ENCODE data around the gene FRAS1. TPM values are rescaled to one million over a fixed set of nuclear protein-coding genes. Genes with fewer than 3 reads are reported as not detected.

Gene FRAS1
- total and polyA plus RNA-seq, 2 donors (not counting 3 experiments of a cell fraction or from before 2014, with no cell fraction given) = 1.4 to 3.6 TPM

DNA sequence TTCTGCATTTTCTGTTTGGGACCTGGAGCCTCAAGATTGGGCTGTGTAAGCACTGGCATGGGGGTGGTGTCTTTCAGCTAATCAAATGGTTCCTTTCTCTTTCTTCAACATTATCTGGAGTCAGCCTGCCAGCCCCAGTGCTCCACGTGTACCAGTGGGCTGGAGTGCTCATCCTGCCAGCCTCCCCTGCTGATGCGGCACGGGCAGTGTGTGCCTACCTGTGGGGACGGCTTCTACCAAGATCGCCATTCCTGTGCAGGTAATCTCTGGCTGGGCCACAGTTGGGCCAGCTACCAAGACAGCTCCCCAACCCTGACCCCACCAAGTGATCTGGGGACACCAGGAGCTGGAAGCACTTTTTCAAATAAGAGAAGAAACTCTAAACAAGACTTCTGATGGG, 229.2 kb downstream of the FRAS1 start:
- BruUV-seq (replicated peaks) = no TSS peak
- no peak for FAIRE-seq
- intact Hi-C loops (cut with micrococcal nuclease) = no loop called here

DNA sequence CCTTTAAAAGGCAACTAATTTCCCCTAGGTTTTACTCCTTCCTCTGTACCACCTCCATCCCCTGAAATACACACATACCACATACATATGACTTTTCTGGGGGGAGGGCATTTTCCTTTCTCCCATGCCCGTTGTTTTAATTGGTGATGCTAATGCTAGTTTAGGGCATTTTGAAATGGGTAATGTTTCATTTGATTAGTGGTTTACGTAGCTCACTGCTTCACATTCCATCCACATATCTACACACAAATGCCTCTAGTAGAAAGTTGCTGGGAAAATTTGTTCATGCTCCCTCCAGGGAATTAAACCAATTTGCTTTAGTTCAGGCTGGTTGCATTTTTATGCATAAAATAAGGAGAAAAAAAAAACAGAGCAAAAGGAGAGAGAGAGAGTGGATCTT, 231.2 kb downstream of the FRAS1 start:
- BruUV-seq (replicated peaks) = no TSS peak
- ChIA-PET CTCF (interaction anchor here (1.0 kb wide), 1 partner anchor 35 kb away, joined by 3 read pairs; no protein-coding TSS in a partner anchor), POLR2A (no interaction called here)

More for the DNA sequence above, 229.2 kb downstream of the FRAS1 start:
- peaks cover 0 to 5% of the 10 kb centered on the region in 2 experiments for H3K27me3 ChIP-seq (ENCODE audit: control insufficient read depth in 2 of 2, insufficient read depth in 2 of 2, low read length in 2 of 2)
- CTCF ChIA-PET = no interaction called here
- no peaks in the 10 kb centered on the region for H3K4me1 ChIP-seq (ENCODE audit: control insufficient read depth, extremely low read depth, insufficient read depth, low read length)
- POLR2A ChIA-PET = no interaction called here
- no peaks in the 10 kb centered on the region for H3K36me3 ChIP-seq (ENCODE audit: control insufficient read depth in 2 of 2, extremely low read depth in 1 of 2, insufficient read depth in 2 of 2, low read length in 2 of 2)
- H3K79me2 ChIP-seq (ENCODE audit: control insufficient read depth, insufficient read depth, low read length) = no peaks in the 10 kb centered on the region
- H3K9me3 ChIP-seq (replicated peaks; ENCODE audit: control insufficient read depth, insufficient read depth, low read length) = no peaks in the 10 kb centered on the region
- DNase-seq (ENCODE audit: low read depth, low spot score) = no peak
- H3K9ac ChIP-seq (replicated peaks; ENCODE audit: extremely low read depth, insufficient read depth, low read length) = no peak overlapping the region
- no peaks in the 10 kb centered on the region for H3K9me1 ChIP-seq (replicated peaks; ENCODE audit: control insufficient read depth, extremely low read depth, insufficient read depth, low read length)
- H3K27ac ChIP-seq (ENCODE audit: insufficient read depth, low read depth, low read length) = no peak overlapping the region
- no peaks in the 10 kb centered on the region for H4K20me1 ChIP-seq (replicated peaks; ENCODE audit: control insufficient read depth, extremely low read depth, insufficient read depth, low read length)
- no peak for TF ChIP-seq GATA2 (IDR thresholded peaks at IDR 0.05; ENCODE audit: insufficient read depth, insufficient read length, low read depth, low read length)
- no peak for TF ChIP-seq MYC (IDR thresholded peaks at IDR 0.05; ENCODE audit: low read depth, low read length)
- TF ChIP-seq EZH2 (IDR thresholded peaks at IDR 0.05; ENCODE audit: borderline replicate concordance, low read depth, low read length, severe bottlenecking) = no peak
- TF ChIP-seq, protein P1, sequence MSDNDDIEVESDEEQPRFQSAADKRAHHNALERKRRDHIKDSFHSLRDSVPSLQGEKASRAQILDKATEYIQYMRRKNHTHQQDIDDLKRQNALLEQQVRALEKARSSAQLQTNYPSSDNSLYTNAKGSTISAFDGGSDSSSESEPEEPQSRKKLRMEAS (IDR thresholded peaks at IDR 0.05; ENCODE audit: insufficient read depth, insufficient read length) = no peak
- no peak for TF ChIP-seq POLR2AphosphoS5 (IDR thresholded peaks at IDR 0.05; ENCODE audit: insufficient read depth, low read depth, low read length)
- no peak for TF ChIP-seq JUN (IDR thresholded peaks at IDR 0.05; ENCODE audit: borderline replicate concordance, insufficient read depth, insufficient read length, low read depth)
- no peak for TF ChIP-seq POLR2A (IDR thresholded peaks at IDR 0.05; ENCODE audit: low read depth, low read length)
- no peak overlapping the region for H2AFZ ChIP-seq (ENCODE audit: low read depth, low read length)
- dilution Hi-C loops (cut with MboI; ENCODE audit: extremely low pct_ligation_motif_present, low sequenced_read_pairs) = no loop called here
- no peak overlapping the region for H3K4me2 ChIP-seq (ENCODE audit: insufficient read depth, low read length)
- no peak overlapping the region for H3K4me3 ChIP-seq (replicated peaks in 1 of 3; ENCODE audit: insufficient read depth in 1 of 3, low read depth in 1 of 3, low read length in 3 of 3)

More for the DNA sequence above, 231.2 kb downstream of the FRAS1 start:
- H2AFZ ChIP-seq (ENCODE audit: low read depth, low read length) = no peak overlapping the region
- no peak overlapping the region for H3K9ac ChIP-seq (replicated peaks; ENCODE audit: extremely low read depth, insufficient read depth, low read length)
- no peaks in the 10 kb centered on the region for H3K9me3 ChIP-seq (replicated peaks; ENCODE audit: control insufficient read depth, insufficient read depth, low read length)
- H3K79me2 ChIP-seq (ENCODE audit: control insufficient read depth, insufficient read depth, low read length) = no peaks in the 10 kb centered on the region
- intact Hi-C loops (cut with micrococcal nuclease) = no loop called here
- TF ChIP-seq EZH2 (IDR thresholded peaks at IDR 0.05; ENCODE audit: borderline replicate concordance, low read depth, low read length, severe bottlenecking) (no peak), GATA2 (IDR thresholded peaks at IDR 0.05; ENCODE audit: insufficient read depth, insufficient read length, low read depth, low read length) (no peak), JUN (IDR thresholded peaks at IDR 0.05; ENCODE audit: borderline replicate concordance, insufficient read depth, insufficient read length, low read depth) (no peak), FOS (IDR thresholded peaks at IDR 0.05; ENCODE audit: borderline replicate concordance, insufficient read depth, low read length) (no peak), MYC (IDR thresholded peaks at IDR 0.05; ENCODE audit: low read depth, low read length) (no peak), POLR2A (IDR thresholded peaks at IDR 0.05; ENCODE audit: low read depth, low read length) (no peak), POLR2AphosphoS5 (IDR thresholded peaks at IDR 0.05; ENCODE audit: insufficient read depth, low read depth, low read length) (no peak)
- TF ChIP-seq, protein P1 (IDR thresholded peaks at IDR 0.05; ENCODE audit: insufficient read depth, insufficient read length) = no peak
- TF ChIP-seq, protein P2, sequence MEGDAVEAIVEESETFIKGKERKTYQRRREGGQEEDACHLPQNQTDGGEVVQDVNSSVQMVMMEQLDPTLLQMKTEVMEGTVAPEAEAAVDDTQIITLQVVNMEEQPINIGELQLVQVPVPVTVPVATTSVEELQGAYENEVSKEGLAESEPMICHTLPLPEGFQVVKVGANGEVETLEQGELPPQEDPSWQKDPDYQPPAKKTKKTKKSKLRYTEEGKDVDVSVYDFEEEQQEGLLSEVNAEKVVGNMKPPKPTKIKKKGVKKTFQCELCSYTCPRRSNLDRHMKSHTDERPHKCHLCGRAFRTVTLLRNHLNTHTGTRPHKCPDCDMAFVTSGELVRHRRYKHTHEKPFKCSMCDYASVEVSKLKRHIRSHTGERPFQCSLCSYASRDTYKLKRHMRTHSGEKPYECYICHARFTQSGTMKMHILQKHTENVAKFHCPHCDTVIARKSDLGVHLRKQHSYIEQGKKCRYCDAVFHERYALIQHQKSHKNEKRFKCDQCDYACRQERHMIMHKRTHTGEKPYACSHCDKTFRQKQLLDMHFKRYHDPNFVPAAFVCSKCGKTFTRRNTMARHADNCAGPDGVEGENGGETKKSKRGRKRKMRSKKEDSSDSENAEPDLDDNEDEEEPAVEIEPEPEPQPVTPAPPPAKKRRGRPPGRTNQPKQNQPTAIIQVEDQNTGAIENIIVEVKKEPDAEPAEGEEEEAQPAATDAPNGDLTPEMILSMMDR (IDR thresholded peaks at IDR 0.05; ENCODE audit: extremely low read depth in 1 of 2, insufficient read depth in 1 of 2, low read depth in 1 of 2, low read length in 2 of 2) = no peak
- H4K20me1 ChIP-seq (replicated peaks; ENCODE audit: control insufficient read depth, extremely low read depth, insufficient read depth, low read length) = no peaks in the 10 kb centered on the region
- H3K27ac ChIP-seq (ENCODE audit: insufficient read depth, low read depth, low read length) = no peak overlapping the region
- dilution Hi-C loops (cut with MboI; ENCODE audit: extremely low pct_ligation_motif_present, low sequenced_read_pairs) = no loop called here
- no peaks in the 10 kb centered on the region for H3K36me3 ChIP-seq (ENCODE audit: control insufficient read depth in 2 of 2, extremely low read depth in 1 of 2, insufficient read depth in 2 of 2, low read length in 2 of 2)
- no peaks in the 10 kb centered on the region for H3K4me1 ChIP-seq (ENCODE audit: control insufficient read depth, extremely low read depth, insufficient read depth, low read length)
- DNase-seq (ENCODE audit: low read depth, low spot score) (no peak), FAIRE-seq (no peak)
- no peak overlapping the region for H3K4me3 ChIP-seq (replicated peaks in 1 of 3; ENCODE audit: insufficient read depth in 1 of 3, low read depth in 1 of 3, low read length in 3 of 3)
- peaks cover 0 to 2% of the 10 kb centered on the region in 2 experiments for H3K27me3 ChIP-seq (ENCODE audit: control insufficient read depth in 2 of 2, insufficient read depth in 2 of 2, low read length in 2 of 2)
- H3K4me2 ChIP-seq (ENCODE audit: insufficient read depth, low read length) = no peak overlapping the region
- no peaks in the 10 kb centered on the region for H3K9me1 ChIP-seq (replicated peaks; ENCODE audit: control insufficient read depth, extremely low read depth, insufficient read depth, low read length)

Data from endothelial cell of umbilical vein (primary cell).